HL-60 (cell line): ENCODE results near the gene HNRNPR.

ENCODE experiments used
- DNase-seq, 2 experiments: peaks; one replicate each; pipeline ENCODE4 v3.0.0-alpha.2; 2010 to 2020; ENCODE audit warnings: low read depth in 1 of 2, low spot score in 1 of 2
- H3K27ac ChIP-seq: fragments of 250-450 bp; sonication (Bioruptor Pico); replicated peaks from 2 replicates; pipeline ENCODE4 v1.5.1; 2020; ENCODE audit warnings: mild to moderate bottlenecking, moderate library complexity
- H3K27me3 ChIP-seq: fragments of 250-450 bp; sonication (Bioruptor Pico); 2 replicates; pipeline ENCODE4 v1.5.1; 2021; ENCODE audit warnings: mild to moderate bottlenecking, moderate library complexity; ENCODE audit not compliant: insufficient read depth, poor library complexity, severe bottlenecking
- H3K4me3 ChIP-seq: replicated peaks from 2 replicates; pipeline ENCODE4 v1.5.1; 2011; ENCODE audit warnings: mild to moderate bottlenecking, control low read depth, low read length; ENCODE audit not compliant: insufficient read depth
- CTCF ChIP-seq: IDR thresholded peaks from one replicate; pipeline ENCODE4 v1.5.1; 2011; ENCODE audit warnings: low read length, control low read depth, inconsistent platforms; ENCODE audit not compliant: insufficient read depth
- GABPA ChIP-seq: IDR thresholded peaks from 2 replicates; pipeline ENCODE4 v1.6.1; 2012; ENCODE audit warnings: low read depth
- POLR2AphosphoS5 ChIP-seq: IDR thresholded peaks from 2 replicates; pipeline ENCODE4 v1.6.1; 2012; ENCODE audit warnings: low read depth
- REST ChIP-seq: IDR thresholded peaks from 2 replicates; pipeline ENCODE4 v1.6.1; 2012; ENCODE audit warnings: low read depth; ENCODE audit not compliant: insufficient replicate concordance
- SPI1 ChIP-seq: IDR thresholded peaks from 2 replicates; pipeline ENCODE4 v1.6.1; 2012; ENCODE audit warnings: low read depth, mild to moderate bottlenecking, borderline replicate concordance

Gene HNRNPR

DNA sequence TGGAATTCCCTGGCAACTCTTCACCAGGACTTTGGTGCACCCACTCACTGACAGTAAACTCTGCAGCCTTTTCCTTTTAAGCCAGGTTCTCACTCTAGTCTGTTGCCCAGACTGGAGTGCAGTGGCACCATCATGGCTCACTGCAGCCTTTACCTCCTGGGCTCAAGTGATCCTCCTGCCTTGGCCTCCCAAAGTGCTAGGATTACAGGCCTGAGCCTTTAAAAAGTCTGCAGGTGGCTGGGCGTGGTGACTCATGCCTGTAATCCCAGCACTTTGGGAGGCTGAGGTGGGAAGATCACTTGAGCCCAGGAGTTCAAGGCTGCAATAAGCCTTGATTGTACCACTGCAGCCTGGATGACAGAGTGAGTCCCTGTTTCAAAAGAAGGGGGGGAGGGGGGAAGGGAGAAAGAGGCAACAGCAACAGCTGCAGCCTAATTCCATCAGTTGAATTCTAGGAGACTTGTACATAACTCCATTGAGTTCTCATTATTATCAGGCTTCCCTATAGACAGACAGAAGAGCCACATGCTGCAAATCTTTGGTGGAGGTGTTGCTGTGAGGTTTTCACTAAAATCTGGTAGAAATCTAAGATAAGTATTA lies 8.1 kb upstream of the HNRNPR start:
- Histone ChIP-seq H3K4me3 (no peak overlapping the region), H3K27me3 (no peaks in the 10 kb centered on the region)

DNA sequence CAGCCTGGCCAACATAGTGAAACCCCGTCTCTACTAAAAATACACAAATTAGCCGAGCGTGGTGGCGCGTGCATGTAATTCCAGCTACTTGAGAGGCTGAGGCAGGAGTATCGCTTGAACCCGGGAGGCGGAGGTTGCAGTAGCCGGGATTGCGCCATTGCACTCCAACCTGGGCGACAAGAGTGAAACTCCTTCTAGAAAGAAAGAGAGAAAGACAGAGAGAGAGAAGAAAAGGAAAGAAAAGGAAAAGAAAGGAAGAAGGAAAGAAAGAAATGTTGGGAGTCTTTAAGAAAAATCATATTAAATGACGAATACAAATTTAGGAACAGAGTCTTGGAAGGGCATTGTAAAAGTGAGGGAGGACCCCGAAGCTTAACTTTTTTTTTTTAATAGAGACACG lies 1.8 kb upstream of the HNRNPR start:
- H3K27ac ChIP-seq, result no peak overlapping the region
- TF ChIP-seq SPI1 (no peak), GABPA (no peak), POLR2AphosphoS5 (no peak), REST (no peak), CTCF (no peak)
- DNase-seq, result no peak
- no peak overlapping the region for H3K4me3 ChIP-seq
- H3K27me3 ChIP-seq, result no peaks in the 10 kb centered on the region

More for the DNA sequence above, 8.1 kb upstream of the HNRNPR start:
- no peak for DNase-seq
- H3K27ac ChIP-seq, result no peak overlapping the region
- TF ChIP-seq POLR2AphosphoS5 (no peak), GABPA (no peak), SPI1 (no peak), REST (no peak), CTCF (no peak)

- DNase-seq, result no peak
- Histone ChIP-seq H3K4me3 (peak overlapping the region; percentile 49), H3K27ac (peak overlapping the region; percentile 95), H3K27me3 (no peaks in the 10 kb centered on the region)
- no peak for TF ChIP-seq GABPA
- TF ChIP-seq SPI1, result no peak
- no peak for TF ChIP-seq REST
- no peak for TF ChIP-seq CTCF
- no peak for TF ChIP-seq POLR2AphosphoS5
Observed at GRCh38 chr1:23344987-23345472, 946 bp upstream of the HNRNPR start.
